GM12878 (cell line): ENCODE measurements around the gene WDR18. TPM values are rescaled to one million over a fixed set of nuclear protein-coding genes. Genes with fewer than 3 reads are reported as not detected.

Experiments
- EGR1 ChIP-seq, 2 experiments: IDR thresholded peaks; 1 replicate in 1 of 2; 2 replicates in 1 of 2; pipeline ENCODE4 v1.6.1; 2011 to 2012; ENCODE audit warnings: low read depth in 2 of 2, low read length in 2 of 2, borderline replicate concordance in 1 of 2, mild to moderate bottlenecking in 1 of 2, moderate library complexity in 1 of 2
- FOXM1 ChIP-seq: IDR thresholded peaks from 2 replicates; pipeline ENCODE4 v1.6.1; 2012; ENCODE audit warnings: low read depth, mild to moderate bottlenecking, inconsistent platforms, low read length, moderate library complexity
- HDGF ChIP-seq: fragments of 450-650 bp; IDR thresholded peaks from 2 replicates; pipeline ENCODE4 v1.6.1; 2016; ENCODE audit warnings: antibody characterized with exemption
- IKZF2 ChIP-seq, 2 experiments: fragments of 450-650 bp; IDR thresholded peaks; 2 replicates each; pipeline ENCODE4 v1.6.1; 2017; ENCODE audit warnings: mild to moderate bottlenecking in 2 of 2, moderate library complexity in 2 of 2
- POU2F2 ChIP-seq: IDR thresholded peaks from 3 replicates; pipeline ENCODE4 v1.6.1; 2011; ENCODE audit warnings: low read depth, mild to moderate bottlenecking, low read length, borderline replicate concordance
- SKIL ChIP-seq: fragments of 450-650 bp; IDR thresholded peaks from 2 replicates; pipeline ENCODE4 v1.6.1; 2017; ENCODE audit warnings: mild to moderate bottlenecking, low read depth, inconsistent platforms; ENCODE audit not compliant: poor library complexity, severe bottlenecking
- SUZ12 ChIP-seq: fragments of 200-600 bp; sonication (generic); IDR thresholded peaks from one replicate; pipeline ENCODE4 v1.6.1; 2018; ENCODE audit warnings: antibody characterized with exemption, mild to moderate bottlenecking; ENCODE audit not compliant: unreplicated experiment
- TAF1 ChIP-seq: IDR thresholded peaks from 2 replicates; pipeline ENCODE4 v1.6.1; 2011; ENCODE audit warnings: mild to moderate bottlenecking, low read depth, low read length, borderline replicate concordance
- TCF3 ChIP-seq: IDR thresholded peaks from 2 replicates; pipeline ENCODE4 v1.6.1; 2012; ENCODE audit warnings: low read depth, mild to moderate bottlenecking, low read length, borderline replicate concordance; ENCODE audit not compliant: insufficient read depth
- ZNF274 ChIP-seq: IDR thresholded peaks from one replicate; pipeline ENCODE4 v1.8.0; 2011; ENCODE audit not compliant: insufficient read length, insufficient read depth
- polyA plus RNA-seq, 11 experiments: library from polyadenylated mRNA; depleted of rRNA in 4 of 11; unstranded in 6 of 11; stranded (reverse) in 5 of 11; fragments of >200 nt; fragmentation: Nextera tagmentation in 4 of 11; fragmentation: Illumina TruSeq in 1 of 11; extraction: Ambion mirVana in 4 of 11; extraction: Trizol in 1 of 11; gene quantifications; 1 replicate in 1 of 11; 2 replicates in 10 of 11; pipeline versions ENCODE4 v1.2.1 to v1.2.3, GENCODE V29; 2011 to 2016; ENCODE audit warnings: inconsistent platforms in 2 of 11, missing spikeins in 2 of 11, low read depth in 1 of 11
- total RNA-seq, 4 experiments: library from RNA; depleted of rRNA in 3 of 4; stranded (reverse); fragments of >200 nt in 3 of 4; fragmentation: Illumina TruSeq in 1 of 4; extraction: Trizol in 1 of 4; gene quantifications; 2 replicates each; pipeline versions ENCODE4 v1.2.1 to v1.2.3, GENCODE V29; 2013 to 2021
- TF ChIP-seq, protein P1 (sequence below): IDR thresholded peaks from 2 replicates; pipeline ENCODE4 v1.6.1; 2012; ENCODE audit warnings: improper control_type of control experiment, low read depth, low read length; ENCODE audit not compliant: insufficient replicate concordance
- TF ChIP-seq, protein P2 (sequence below): fragments of 450-650 bp; IDR thresholded peaks from 2 replicates; pipeline ENCODE4 v1.6.1; 2017; ENCODE audit warnings: mild to moderate bottlenecking
- TF ChIP-seq, protein P3 (sequence below): IDR thresholded peaks from 2 replicates; pipeline ENCODE4 v1.6.1; 2012; ENCODE audit warnings: mild to moderate bottlenecking, low read depth, low read length

Gene WDR18
- total and polyA plus RNA-seq, 10 of the 15 experiments (the other 5 are each of a cell fraction or from before 2014, with no cell fraction given) = 3.0 to 206 (median 62.3) TPM

- TF ChIP-seq EGR1 (IDR thresholded peaks at IDR 0.05; ENCODE audit: borderline replicate concordance in 1 of 2, low read depth in 2 of 2, low read length in 2 of 2) = peak in 1 of 2 experiments; percentile 50; a peak in 2 of 3 replicates
- peak; percentile 88 for TF ChIP-seq POU2F2
- TF ChIP-seq, protein P1, sequence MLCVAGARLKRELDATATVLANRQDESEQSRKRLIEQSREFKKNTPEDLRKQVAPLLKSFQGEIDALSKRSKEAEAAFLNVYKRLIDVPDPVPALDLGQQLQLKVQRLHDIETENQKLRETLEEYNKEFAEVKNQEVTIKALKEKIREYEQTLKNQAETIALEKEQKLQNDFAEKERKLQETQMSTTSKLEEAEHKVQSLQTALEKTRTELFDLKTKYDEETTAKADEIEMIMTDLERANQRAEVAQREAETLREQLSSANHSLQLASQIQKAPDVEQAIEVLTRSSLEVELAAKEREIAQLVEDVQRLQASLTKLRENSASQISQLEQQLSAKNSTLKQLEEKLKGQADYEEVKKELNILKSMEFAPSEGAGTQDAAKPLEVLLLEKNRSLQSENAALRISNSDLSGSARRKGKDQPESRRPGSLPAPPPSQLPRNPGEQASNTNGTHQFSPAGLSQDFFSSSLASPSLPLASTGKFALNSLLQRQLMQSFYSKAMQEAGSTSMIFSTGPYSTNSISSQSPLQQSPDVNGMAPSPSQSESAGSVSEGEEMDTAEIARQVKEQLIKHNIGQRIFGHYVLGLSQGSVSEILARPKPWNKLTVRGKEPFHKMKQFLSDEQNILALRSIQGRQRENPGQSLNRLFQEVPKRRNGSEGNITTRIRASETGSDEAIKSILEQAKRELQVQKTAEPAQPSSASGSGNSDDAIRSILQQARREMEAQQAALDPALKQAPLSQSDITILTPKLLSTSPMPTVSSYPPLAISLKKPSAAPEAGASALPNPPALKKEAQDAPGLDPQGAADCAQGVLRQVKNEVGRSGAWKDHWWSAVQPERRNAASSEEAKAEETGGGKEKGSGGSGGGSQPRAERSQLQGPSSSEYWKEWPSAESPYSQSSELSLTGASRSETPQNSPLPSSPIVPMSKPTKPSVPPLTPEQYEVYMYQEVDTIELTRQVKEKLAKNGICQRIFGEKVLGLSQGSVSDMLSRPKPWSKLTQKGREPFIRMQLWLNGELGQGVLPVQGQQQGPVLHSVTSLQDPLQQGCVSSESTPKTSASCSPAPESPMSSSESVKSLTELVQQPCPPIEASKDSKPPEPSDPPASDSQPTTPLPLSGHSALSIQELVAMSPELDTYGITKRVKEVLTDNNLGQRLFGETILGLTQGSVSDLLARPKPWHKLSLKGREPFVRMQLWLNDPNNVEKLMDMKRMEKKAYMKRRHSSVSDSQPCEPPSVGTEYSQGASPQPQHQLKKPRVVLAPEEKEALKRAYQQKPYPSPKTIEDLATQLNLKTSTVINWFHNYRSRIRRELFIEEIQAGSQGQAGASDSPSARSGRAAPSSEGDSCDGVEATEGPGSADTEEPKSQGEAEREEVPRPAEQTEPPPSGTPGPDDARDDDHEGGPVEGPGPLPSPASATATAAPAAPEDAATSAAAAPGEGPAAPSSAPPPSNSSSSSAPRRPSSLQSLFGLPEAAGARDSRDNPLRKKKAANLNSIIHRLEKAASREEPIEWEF = no peak
- TF ChIP-seq IKZF2 (IDR thresholded peaks at IDR 0.05) = peak; percentile 99
- TF ChIP-seq TCF3 = peak; percentile 100
- TF ChIP-seq SUZ12 = no peak
- TF ChIP-seq TAF1 = peak; percentile 56; the same call in 1 of the 2 replicates
- TF ChIP-seq ZNF274 = no peak
- TF ChIP-seq, protein P2, sequence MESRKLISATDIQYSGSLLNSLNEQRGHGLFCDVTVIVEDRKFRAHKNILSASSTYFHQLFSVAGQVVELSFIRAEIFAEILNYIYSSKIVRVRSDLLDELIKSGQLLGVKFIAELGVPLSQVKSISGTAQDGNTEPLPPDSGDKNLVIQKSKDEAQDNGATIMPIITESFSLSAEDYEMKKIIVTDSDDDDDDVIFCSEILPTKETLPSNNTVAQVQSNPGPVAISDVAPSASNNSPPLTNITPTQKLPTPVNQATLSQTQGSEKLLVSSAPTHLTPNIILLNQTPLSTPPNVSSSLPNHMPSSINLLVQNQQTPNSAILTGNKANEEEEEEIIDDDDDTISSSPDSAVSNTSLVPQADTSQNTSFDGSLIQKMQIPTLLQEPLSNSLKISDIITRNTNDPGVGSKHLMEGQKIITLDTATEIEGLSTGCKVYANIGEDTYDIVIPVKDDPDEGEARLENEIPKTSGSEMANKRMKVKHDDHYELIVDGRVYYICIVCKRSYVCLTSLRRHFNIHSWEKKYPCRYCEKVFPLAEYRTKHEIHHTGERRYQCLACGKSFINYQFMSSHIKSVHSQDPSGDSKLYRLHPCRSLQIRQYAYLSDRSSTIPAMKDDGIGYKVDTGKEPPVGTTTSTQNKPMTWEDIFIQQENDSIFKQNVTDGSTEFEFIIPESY = no peak
- peak; percentile 87 for TF ChIP-seq SKIL
- peak; percentile 95 for TF ChIP-seq FOXM1
- TF ChIP-seq, protein P3, sequence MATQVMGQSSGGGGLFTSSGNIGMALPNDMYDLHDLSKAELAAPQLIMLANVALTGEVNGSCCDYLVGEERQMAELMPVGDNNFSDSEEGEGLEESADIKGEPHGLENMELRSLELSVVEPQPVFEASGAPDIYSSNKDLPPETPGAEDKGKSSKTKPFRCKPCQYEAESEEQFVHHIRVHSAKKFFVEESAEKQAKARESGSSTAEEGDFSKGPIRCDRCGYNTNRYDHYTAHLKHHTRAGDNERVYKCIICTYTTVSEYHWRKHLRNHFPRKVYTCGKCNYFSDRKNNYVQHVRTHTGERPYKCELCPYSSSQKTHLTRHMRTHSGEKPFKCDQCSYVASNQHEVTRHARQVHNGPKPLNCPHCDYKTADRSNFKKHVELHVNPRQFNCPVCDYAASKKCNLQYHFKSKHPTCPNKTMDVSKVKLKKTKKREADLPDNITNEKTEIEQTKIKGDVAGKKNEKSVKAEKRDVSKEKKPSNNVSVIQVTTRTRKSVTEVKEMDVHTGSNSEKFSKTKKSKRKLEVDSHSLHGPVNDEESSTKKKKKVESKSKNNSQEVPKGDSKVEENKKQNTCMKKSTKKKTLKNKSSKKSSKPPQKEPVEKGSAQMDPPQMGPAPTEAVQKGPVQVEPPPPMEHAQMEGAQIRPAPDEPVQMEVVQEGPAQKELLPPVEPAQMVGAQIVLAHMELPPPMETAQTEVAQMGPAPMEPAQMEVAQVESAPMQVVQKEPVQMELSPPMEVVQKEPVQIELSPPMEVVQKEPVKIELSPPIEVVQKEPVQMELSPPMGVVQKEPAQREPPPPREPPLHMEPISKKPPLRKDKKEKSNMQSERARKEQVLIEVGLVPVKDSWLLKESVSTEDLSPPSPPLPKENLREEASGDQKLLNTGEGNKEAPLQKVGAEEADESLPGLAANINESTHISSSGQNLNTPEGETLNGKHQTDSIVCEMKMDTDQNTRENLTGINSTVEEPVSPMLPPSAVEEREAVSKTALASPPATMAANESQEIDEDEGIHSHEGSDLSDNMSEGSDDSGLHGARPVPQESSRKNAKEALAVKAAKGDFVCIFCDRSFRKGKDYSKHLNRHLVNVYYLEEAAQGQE = 0 out of 2 replicates have a peak, but pooled peaks have one; percentile 10
- no peak for TF ChIP-seq HDGF
Measured at GRCh38 chr19:947707-948539, 36.2 kb upstream of the WDR18 start (continued).
